ENCODE data around the gene GLB1L2.
"Not testable (repeated sequence)": the region's sequence is repeated elsewhere in the genome, so short reads cannot be mapped to it uniquely, and the experiment has no call there.

Gene GLB1L2

GRCh38 chr11:134291196-134291595 lies 40.6 kb upstream of the GLB1L2 start:
- Histone ChIP-seq H3K36me3 (ENCODE audit: control insufficient read depth, insufficient read depth, low read length) (peaks cover 9% of the 10 kb centered on the region), H3K9me3 (ENCODE audit: control insufficient read depth, insufficient read depth, low read length) (no peaks in the 10 kb centered on the region), H3K4me3 (ENCODE audit: low read length) (no peak overlapping the region), H3K27ac (ENCODE audit: low read length) (no peak overlapping the region), H3K4me1 (ENCODE audit: control insufficient read depth, insufficient read depth, low read length) (no peaks in the 10 kb centered on the region), H3K27me3 (ENCODE audit: control insufficient read depth, insufficient read depth, low read length) (no peaks in the 10 kb centered on the region)
- WGBS (ENCODE audit: insufficient coverage, insufficient read length): no CpG with 5 or more reads among the region's 6 CpGs
- DNase-seq (ENCODE audit: low read depth, low spot score): no peak

DNA sequence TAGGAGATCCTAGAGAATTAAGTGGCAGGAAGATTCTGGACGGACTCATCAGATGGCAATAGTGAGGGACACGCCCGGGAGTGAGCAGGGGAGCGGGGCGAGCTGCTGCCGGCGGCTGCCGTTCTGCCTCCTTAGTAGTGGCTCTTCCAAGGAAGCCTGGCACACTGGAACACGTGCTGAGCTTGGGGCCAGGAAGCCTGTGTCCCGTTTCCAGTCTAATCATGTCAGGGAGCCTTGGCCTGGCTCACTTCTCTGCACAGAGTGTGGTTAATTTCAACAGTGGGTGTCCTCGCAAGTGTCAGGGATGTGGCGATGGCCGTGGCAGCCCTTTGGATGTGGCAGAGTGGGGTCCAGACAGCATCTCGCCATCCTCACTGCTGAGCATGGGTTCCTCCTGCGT lies 39.1 kb upstream of the GLB1L2 start:
- Histone ChIP-seq H3K27me3 (ENCODE audit: control insufficient read depth, insufficient read depth, low read length) (no peaks in the 10 kb centered on the region), H3K4me3 (ENCODE audit: low read length) (no peak overlapping the region), H3K4me1 (ENCODE audit: control insufficient read depth, insufficient read depth, low read length) (no peaks in the 10 kb centered on the region), H3K9me3 (ENCODE audit: control insufficient read depth, insufficient read depth, low read length) (no peaks in the 10 kb centered on the region), H3K27ac (ENCODE audit: low read length) (no peak overlapping the region), H3K36me3 (ENCODE audit: control insufficient read depth, insufficient read depth, low read length) (peaks cover 9% of the 10 kb centered on the region)
- no CpG with 5 or more reads among the region's 15 CpGs for WGBS (ENCODE audit: insufficient coverage, insufficient read length)
- DNase-seq (ENCODE audit: low read depth, low spot score): no peak

- WGBS (ENCODE audit: insufficient coverage, insufficient read length): no CpG with 5 or more reads among the region's 20 CpGs
- Histone ChIP-seq H3K36me3 (ENCODE audit: control insufficient read depth, insufficient read depth, low read length) (peaks cover 9% of the 10 kb centered on the region), H3K27ac (ENCODE audit: low read length) (no peak overlapping the region), H3K27me3 (ENCODE audit: control insufficient read depth, insufficient read depth, low read length) (no peaks in the 10 kb centered on the region), H3K4me3 (ENCODE audit: low read length) (no peak overlapping the region), H3K4me1 (ENCODE audit: control insufficient read depth, insufficient read depth, low read length) (no peaks in the 10 kb centered on the region), H3K9me3 (ENCODE audit: control insufficient read depth, insufficient read depth, low read length) (no peaks in the 10 kb centered on the region)
- no peak for DNase-seq (ENCODE audit: low read depth, low spot score)
Measured at GRCh38 chr11:134293119-134294113, 38.4 kb upstream of the GLB1L2 start.

DNA sequence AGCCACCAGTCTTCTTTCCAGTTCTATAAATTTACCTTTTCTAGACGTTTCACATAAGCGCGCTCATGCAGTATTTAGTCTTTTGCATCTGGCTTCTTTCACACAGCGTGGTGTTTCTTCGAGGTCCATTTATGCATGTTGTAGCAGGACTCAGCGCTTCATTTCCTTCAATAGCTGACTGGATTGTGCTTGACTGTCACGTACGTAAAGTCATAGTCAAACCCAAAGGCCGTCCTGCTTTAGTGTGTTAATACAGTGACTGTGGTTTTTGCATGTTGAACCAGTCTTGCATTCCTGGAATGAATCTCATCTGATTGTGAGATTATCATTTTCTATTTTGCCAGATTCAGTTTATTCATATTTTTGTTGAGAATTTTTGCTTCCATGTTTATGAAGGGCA lies 37.1 kb upstream of the GLB1L2 start:
- DNase-seq (ENCODE audit: low read depth, low spot score): no peak
- Histone ChIP-seq H3K4me3 (ENCODE audit: low read length) (no peak overlapping the region), H3K36me3 (ENCODE audit: control insufficient read depth, insufficient read depth, low read length) (peaks cover 6% of the 10 kb centered on the region), H3K27ac (ENCODE audit: low read length) (no peak overlapping the region), H3K27me3 (ENCODE audit: control insufficient read depth, insufficient read depth, low read length) (no peaks in the 10 kb centered on the region), H3K9me3 (ENCODE audit: control insufficient read depth, insufficient read depth, low read length) (no peaks in the 10 kb centered on the region), H3K4me1 (ENCODE audit: control insufficient read depth, insufficient read depth, low read length) (no peaks in the 10 kb centered on the region)
- no CpG with 5 or more reads among the region's 9 CpGs for WGBS (ENCODE audit: insufficient coverage, insufficient read length)

GRCh38 chr11:134312223-134312622 lies 19.6 kb upstream of the GLB1L2 start:
- Histone ChIP-seq H3K27me3 (ENCODE audit: control insufficient read depth, insufficient read depth, low read length) (no peaks in the 10 kb centered on the region), H3K4me3 (ENCODE audit: low read length) (no peak overlapping the region), H3K36me3 (ENCODE audit: control insufficient read depth, insufficient read depth, low read length) (peaks cover 7% of the 10 kb centered on the region; the same call in 1 of the 2 replicates), H3K4me1 (ENCODE audit: control insufficient read depth, insufficient read depth, low read length) (peaks cover 2% of the 10 kb centered on the region), H3K9me3 (ENCODE audit: control insufficient read depth, insufficient read depth, low read length) (no peaks in the 10 kb centered on the region), H3K27ac (ENCODE audit: low read length) (no peak overlapping the region)
- WGBS (ENCODE audit: insufficient coverage, insufficient read length): no CpG with 5 or more reads among the region's 12 CpGs
- no peak for DNase-seq (ENCODE audit: low read depth, low spot score)

GRCh38 chr11:134312807-134313206 lies 19.0 kb upstream of the GLB1L2 start:
- no peaks in the 10 kb centered on the region for H3K27me3 ChIP-seq (ENCODE audit: control insufficient read depth, insufficient read depth, low read length)
- H3K4me1 ChIP-seq (ENCODE audit: control insufficient read depth, insufficient read depth, low read length): peaks cover 2% of the 10 kb centered on the region
- H3K9me3 ChIP-seq (ENCODE audit: control insufficient read depth, insufficient read depth, low read length): no peaks in the 10 kb centered on the region
- peaks cover 3% of the 10 kb centered on the region; the same call in 1 of the 2 replicates for H3K36me3 ChIP-seq (ENCODE audit: control insufficient read depth, insufficient read depth, low read length)
- no peak overlapping the region for H3K4me3 ChIP-seq (ENCODE audit: low read length)
- DNase-seq (ENCODE audit: low read depth, low spot score): no peak
- WGBS (ENCODE audit: insufficient coverage, insufficient read length): no CpG with 5 or more reads among the region's 5 CpGs
- H3K27ac ChIP-seq (ENCODE audit: low read length): no peak overlapping the region

DNA sequence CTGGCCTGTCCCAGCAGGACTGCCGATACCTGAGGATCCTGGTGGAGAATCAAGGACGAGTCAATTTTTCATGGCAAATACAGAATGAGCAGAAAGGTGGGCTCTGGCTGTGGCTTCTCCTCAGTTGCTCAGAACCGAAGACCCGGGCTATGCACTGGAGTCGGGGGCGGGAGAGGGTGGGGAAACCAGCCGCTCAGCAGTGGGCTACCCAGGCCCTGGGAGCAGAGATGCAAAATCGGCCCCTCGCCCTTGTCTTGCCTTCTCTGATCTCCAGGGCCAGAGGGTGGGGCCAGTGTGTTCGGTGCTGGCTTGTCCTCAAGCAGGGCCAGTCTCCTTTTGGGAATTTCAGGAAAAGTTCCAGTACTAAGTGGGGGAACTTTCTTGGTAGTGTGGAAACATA lies 18.4 kb upstream of the GLB1L2 start:
- no peak overlapping the region for H3K27ac ChIP-seq (ENCODE audit: low read length)
- no CpG with 5 or more reads among the region's 10 CpGs for WGBS (ENCODE audit: insufficient coverage, insufficient read length)

DNA sequence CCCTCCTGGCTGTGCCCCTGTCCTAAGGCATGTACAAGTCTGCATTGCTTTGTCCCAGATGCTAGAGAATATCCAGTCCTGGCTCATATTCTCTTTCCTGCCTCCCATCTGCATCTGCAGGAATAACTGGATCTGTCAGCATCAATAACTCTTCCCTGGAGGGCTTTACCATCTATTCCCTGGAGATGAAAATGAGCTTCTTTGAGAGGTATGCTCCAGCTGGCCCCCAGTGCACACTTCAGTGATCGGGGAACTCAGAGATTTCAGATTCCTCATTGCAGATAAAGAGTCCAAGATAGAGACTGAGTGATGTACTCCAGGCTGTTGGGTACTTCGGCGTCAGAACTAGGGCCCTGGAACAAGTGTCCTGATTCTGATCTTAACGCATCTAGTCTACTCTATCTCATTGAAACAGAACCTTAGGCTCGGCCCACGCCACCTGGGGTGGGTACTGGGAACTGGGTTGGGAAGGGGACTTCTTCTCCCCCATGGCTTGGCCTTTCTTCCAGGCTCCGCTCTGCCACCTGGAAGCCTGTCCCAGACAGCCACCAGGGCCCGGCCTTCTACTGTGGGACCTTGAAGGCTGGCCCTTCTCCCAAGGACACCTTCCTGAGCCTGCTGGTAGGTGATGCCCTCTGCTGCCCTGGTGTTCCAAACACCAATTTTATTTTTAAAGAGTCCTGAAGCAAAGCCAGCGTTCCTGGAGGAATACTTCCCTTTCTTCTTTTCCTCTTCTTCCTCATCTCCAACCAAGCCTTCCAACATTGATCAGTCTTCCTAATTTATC lies 17.8 kb upstream of the GLB1L2 start:
- WGBS (ENCODE audit: insufficient coverage, insufficient read length): no CpG with 5 or more reads among the region's 9 CpGs
- Histone ChIP-seq H3K4me3 (ENCODE audit: low read length) (no peak overlapping the region), H3K4me1 (ENCODE audit: control insufficient read depth, insufficient read depth, low read length) (peaks cover 2% of the 10 kb centered on the region), H3K27me3 (ENCODE audit: control insufficient read depth, insufficient read depth, low read length) (no peaks in the 10 kb centered on the region), H3K36me3 (ENCODE audit: control insufficient read depth, insufficient read depth, low read length) (no peaks in the 10 kb centered on the region; the same call in 1 of the 2 replicates), H3K9me3 (ENCODE audit: control insufficient read depth, insufficient read depth, low read length) (no peaks in the 10 kb centered on the region), H3K27ac (ENCODE audit: low read length) (no peak overlapping the region)
- no peak for DNase-seq (ENCODE audit: low read depth, low spot score)

More for the DNA sequence above, 18.4 kb upstream of the GLB1L2 start:
- H3K27me3 ChIP-seq (ENCODE audit: control insufficient read depth, insufficient read depth, low read length): no peaks in the 10 kb centered on the region
- DNase-seq (ENCODE audit: low read depth, low spot score): no peak
- no peaks in the 10 kb centered on the region for H3K9me3 ChIP-seq (ENCODE audit: control insufficient read depth, insufficient read depth, low read length)
- H3K4me3 ChIP-seq (ENCODE audit: low read length): no peak overlapping the region
- peaks cover 2% of the 10 kb centered on the region for H3K4me1 ChIP-seq (ENCODE audit: control insufficient read depth, insufficient read depth, low read length)
- peaks cover 2% of the 10 kb centered on the region; the same call in 1 of the 2 replicates for H3K36me3 ChIP-seq (ENCODE audit: control insufficient read depth, insufficient read depth, low read length)

DNA sequence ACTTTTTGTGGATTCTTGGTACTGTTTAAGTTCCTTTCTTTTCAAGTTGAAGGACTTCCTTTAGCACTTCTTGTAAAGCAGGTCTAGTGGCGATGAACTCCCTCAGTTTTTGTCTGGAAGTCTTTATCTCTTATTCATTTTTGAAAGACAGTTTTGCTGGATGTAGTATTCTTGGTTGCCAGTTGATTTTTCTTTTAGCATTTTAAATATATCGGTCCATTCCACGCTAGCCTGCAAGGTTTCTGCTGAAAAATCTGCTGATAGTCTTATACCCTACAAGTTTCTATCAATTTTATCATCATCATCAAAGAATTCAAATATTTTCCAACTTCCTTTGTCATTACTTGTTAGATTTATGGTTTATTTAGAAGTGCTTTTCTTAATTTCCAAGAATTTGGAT lies 14.7 kb upstream of the GLB1L2 start:
- Histone ChIP-seq H3K9me3 (ENCODE audit: control insufficient read depth, insufficient read depth, low read length) (no peaks in the 10 kb centered on the region), H3K27me3 (ENCODE audit: control insufficient read depth, insufficient read depth, low read length) (no peaks in the 10 kb centered on the region), H3K4me3 (ENCODE audit: low read length) (no peak overlapping the region), H3K27ac (ENCODE audit: low read length) (no peak overlapping the region), H3K4me1 (ENCODE audit: control insufficient read depth, insufficient read depth, low read length) (peaks cover 2% of the 10 kb centered on the region), H3K36me3 (ENCODE audit: control insufficient read depth, insufficient read depth, low read length) (no peaks in the 10 kb centered on the region; the same call in 1 of the 2 replicates)
- no peak for DNase-seq (ENCODE audit: low read depth, low spot score)
- WGBS (ENCODE audit: insufficient coverage, insufficient read length): no CpG with 5 or more reads among the region's 3 CpGs

DNA sequence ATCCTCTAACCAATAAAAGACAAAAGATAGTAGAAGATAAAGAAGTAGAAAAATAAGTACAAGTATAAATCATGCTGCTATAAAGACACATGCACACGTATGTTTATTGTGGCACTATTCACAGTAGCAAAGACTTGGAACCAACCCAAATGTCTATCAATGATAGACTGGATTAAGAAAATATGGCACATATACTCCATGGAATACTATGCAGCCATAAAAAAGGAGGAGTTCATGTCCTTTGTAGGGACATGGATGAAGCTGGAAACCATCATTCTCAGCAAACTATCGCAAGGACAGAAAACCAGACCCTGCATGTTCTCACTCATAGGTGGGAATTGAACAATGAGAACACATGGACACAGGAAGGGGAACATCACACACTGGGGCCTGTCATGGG lies 10.4 kb upstream of the GLB1L2 start:
- WGBS (ENCODE audit: insufficient coverage, insufficient read length): no CpG with 5 or more reads among the region's 2 CpGs
- H3K36me3 ChIP-seq (ENCODE audit: control insufficient read depth, insufficient read depth, low read length); H3K4me3 ChIP-seq (ENCODE audit: low read length); H3K9me3 ChIP-seq (ENCODE audit: control insufficient read depth, insufficient read depth, low read length); H3K4me1 ChIP-seq (ENCODE audit: control insufficient read depth, insufficient read depth, low read length); H3K27me3 ChIP-seq (ENCODE audit: control insufficient read depth, insufficient read depth, low read length); DNase-seq (ENCODE audit: low read depth, low spot score); H3K27ac ChIP-seq (ENCODE audit: low read length): not testable (repeated sequence)
